Measurements from ENCODE around the gene DCUN1D3.
"Not testable (repeated sequence)": the region's sequence is repeated elsewhere in the genome, so short reads cannot be mapped to it uniquely, and the experiment has no call there.

The DCUN1D3 gene

DNA sequence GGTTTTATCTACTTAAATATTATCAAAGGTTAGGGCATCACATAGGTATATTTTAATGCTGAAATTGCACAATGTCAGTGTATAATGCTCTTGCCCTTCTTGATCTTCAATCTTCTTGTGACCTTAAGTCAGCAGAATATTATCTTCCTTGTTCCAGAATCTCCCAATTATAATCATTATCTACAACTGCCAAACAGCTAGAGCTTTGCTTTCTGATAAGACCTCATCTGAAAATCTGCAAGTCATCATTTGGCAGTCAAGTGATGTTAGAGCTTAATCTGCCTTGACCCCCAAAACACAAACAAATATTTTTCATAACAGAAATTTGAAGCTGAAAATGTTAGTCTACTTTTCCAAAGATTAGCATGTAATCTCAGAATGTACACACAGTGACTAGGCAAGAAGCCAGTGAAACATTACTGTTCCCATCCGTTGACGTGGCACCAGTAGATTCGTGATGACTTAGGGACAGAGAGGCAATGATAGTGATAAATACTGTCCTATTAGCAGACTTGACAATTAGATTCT lies 74.1 kb downstream of the DCUN1D3 start:
- DNase-seq (ENCODE audit: low read depth in 2 of 2) = no peak

DNA sequence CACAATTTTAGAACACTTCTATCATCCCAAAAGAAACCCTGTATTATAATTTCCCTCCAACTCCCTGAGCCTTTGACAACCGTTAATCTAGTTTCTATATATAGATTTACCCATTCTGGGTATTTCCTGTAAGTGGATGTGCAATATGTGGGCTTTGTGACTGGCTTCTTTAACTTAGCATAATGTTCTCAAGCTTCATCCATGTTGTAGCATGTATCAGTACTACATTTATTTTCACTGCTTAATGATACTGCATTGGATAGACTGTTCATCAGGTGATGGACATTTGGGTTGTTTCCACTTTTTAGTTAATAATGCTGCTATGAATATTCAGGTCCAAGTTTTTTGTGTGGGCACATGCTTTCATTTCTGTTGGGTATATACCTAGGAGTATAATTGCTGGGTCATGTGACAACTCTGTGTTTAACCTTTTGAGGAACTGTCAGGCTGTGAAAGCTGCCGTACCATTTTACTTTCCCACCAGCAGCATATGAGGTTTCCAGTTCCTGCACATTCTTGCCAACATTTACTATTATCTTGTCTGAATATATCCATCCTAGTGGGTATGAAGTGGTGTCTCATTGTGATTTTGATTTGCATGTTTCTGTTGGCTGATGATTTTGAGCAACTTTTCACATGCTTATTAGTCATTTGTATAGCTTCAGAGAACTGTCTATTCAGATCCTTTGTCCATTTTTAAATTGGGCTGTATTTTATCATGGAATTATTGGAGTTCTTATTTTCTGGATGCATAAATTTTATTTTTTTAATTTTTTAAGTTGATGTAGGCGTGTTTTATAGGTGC lies 77.4 kb downstream of the DCUN1D3 start:
- no peak for DNase-seq (ENCODE audit: low read depth in 2 of 2)

DNA sequence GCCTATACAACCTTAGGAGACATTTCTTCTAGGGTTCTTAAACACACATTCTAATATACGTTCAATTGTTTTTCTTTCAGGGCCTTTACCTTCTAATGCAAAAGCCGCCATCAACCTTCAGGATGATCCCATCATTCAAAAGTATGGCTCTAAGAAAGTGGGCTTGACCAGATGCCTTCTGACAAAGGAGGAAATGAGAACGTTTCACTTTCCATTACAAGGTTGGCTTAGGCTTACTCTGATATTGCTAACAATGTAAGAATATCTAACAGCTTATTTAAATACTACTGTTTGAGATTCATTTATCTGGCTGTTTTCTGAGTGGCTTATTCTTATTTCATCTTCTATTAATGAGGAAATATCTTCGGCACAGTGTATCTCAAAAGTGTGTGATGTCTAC lies 78.5 kb downstream of the DCUN1D3 start:
- DNase-seq (ENCODE audit: low read depth in 2 of 2) = no peak

DNA sequence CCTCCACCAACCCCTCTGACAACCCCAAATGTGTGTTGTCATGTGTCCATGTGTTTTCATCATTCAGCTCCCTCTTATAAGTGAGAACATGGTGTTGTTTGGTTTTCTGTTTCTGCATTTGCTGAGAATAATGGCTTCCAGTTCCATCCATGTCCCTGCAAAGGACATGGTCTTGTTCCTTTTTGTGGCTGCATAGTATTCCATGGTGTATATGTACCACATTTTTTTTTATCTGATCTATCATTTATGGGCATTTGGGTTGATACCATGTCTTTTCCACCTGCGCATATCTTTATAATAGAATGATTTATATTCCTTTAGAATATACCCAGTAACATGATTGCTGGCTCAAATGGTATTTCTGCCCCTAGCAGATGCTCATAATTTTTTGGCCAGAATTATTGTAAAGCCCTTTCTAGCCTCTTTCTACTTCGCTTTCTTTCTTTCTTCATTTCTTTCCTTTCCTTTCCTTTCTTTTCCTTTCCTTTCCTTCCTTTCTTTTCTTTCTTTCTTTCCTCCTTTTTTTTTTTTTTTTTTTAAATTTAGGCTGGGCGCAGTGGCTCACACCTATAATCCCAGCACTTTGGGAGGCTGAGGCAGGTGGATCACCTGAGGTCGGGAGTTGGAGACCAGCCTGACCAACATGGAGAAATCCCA lies 81.1 kb downstream of the DCUN1D3 start:
- DNase-seq (ENCODE audit: low read depth in 2 of 2) = no peak

DNA sequence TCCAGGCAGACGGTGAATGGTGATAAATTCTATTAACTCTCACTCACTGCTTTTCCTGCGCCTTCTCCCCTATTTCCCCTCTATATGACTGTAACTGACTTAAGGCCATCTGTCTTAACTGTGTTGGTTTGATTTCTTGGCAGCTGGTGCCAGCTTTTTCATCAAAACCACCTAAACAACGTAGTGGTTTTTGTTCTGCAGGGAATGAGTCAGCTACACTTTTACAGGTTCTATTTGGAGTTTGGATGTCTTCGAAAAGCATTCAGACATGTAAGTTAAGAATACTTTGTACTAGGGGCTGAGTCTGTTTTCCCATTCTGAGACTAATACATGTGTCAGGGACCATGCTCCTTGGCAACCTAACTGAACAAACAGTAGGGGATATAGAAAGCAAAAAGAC lies 85.4 kb downstream of the DCUN1D3 start:
- no peak for DNase-seq (ENCODE audit: low read depth in 2 of 2)

DNA sequence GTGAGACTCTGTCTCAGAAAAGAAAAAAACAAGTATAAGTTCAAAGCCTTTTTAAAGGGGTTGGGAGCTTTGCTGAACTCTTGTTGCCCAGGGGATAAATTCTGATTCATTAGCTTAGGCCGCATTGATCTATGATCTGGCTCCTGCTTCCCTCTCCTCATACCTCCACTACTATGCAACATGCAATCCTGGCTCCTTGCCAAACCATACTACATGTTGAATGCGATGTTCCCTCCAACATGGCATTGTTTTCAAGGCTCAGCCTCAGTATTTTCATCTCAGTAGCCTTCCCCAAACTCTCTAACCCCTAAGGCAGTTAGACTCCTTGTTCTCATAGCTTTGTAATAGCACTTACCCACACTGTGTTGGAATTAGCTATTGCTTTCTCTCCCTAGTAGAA lies 87.6 kb downstream of the DCUN1D3 start:
- no peak for DNase-seq (ENCODE audit: low read depth in 2 of 2)

DNA sequence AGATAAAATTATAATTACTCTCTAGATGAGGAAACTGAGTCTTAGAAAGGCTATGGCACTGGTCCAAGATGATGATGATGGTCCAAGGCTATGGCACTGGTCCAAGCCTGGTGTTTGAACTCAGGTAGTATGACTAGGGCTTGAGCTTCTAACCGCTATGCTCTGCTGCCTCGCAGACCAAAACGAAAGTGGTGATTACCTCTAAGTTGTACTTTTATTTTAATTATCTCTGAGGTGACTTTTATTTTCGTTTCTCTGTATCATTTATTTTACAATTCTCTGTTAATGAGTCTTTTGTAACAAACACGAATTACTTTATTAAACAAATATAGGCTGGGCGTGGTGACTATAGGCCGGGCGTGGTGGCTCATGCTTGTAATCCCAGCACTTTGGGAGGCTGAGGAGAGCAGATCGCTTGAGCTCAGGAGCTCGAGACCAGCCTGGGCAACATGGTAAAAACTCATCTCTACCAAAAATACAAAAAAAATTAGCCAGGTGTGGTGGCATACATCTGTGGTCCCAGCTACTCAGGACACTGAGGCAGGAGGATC lies 88.2 kb downstream of the DCUN1D3 start:
- DNase-seq (ENCODE audit: low read depth in 2 of 2) = no peak

DNA sequence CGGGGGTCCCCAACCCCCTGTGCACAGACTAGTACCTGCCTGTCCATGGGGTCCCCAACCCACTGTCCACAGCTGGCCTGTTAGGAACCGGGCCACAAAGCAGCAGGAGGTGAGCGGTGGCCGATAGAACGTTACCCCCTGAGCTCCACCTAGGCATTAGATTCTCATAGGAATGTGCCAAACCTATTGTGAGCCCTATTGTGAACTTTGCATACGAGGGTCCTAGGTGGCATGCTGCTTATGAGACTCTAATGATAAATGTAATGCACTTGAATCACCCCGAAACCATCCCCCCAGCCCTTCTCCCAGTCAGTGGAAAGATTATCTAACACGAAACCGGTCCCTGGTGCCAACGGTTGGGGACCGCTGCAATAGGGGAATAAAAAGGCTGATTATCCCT lies 92.3 kb downstream of the DCUN1D3 start:
- DNase-seq (ENCODE audit: low read depth in 2 of 2) = no peak

DNA sequence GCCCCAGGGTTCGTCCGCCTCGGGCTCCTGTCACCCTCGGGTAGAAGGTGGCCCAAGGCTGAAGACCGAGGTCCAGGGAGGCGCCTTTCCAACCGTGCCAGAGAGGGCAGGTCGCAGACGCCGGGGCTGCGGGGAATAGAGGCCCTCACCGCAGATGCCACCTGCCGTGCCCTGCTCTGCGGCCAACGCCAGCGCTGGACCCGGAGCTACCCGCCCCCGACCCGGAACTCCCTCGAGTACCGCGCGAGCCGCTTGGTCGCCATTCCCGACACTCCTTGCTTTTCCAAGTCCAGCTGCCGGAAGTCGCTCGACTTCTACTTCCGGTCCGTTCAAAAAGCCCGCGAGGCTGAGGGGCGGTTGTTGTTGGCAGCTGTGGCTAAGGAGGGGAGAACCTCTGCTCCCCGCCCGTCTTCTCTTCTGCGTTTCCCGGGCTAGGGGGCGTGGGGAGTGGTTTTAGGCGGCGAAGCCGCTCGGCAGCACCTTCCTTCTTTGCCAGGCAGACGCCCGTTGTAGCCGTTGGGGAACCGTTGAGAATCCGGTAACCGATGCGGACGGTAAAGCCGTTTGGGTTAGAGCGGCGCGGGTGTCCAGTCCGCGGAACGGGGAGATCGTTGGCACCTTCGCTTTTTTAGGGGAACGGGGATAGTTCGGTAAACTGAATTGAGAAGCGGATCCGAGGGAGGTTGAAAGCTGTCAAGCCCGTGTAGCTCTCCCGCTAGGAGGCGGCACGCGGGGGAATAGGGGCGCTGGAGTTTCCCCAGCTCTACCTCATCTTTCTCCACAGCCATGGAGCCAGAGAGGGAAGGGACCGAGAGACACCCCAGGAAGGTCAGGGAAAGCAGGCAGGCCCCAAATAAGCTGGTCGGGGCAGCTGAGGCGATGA lies 93.7 kb downstream of the DCUN1D3 start, which contains the start of the genes ERI2 and REXO5:
Gene ERI2 (minus strand): TSS at position 305 of the 883 bp plus-strand sequence. CDS start 42 bp downstream, at position 263.
Gene REXO5 (plus strand): TSS at position 360 of the 883 bp plus-strand sequence. CDS start 427 bp downstream, at position 787.
- peak; percentile 43 to 50 for DNase-seq (ENCODE audit: low read depth in 2 of 2)

DNA sequence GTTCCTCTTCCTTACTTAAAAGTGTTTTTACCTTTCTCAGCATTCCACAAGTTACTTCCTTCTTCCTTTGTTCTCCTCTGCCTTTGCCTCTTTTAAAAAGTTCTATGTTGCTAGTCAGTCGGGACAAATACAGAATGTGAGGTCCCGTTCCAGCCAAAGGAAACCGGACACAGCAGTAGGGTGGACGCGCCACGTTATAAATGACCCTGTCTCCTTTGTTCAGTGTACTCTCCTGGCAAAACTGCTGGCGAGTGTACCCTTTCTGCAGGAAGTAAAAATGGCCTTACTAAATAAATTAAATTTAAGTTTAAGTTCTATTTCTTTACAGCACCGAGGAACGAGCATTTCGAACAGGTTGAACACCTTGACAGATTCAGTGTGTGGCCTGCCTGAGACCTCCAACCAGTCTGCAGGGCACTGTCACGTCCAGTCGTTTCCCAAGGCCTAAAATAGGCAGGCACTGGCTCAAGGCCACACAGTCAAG lies 94.4 kb downstream of the DCUN1D3 start:
- not testable (repeated sequence) for DNase-seq (ENCODE audit: low read depth in 2 of 2)

Measured in stimulated activated CD8-positive, alpha-beta memory T cell treated with anti-CD3 and anti-CD28 coated beads, Interleukin-2, amount 100 ng/mL, for 1 hour (primary cell).